Right cardiac atrium (tissue), 5 donors: Measurements from ENCODE around the gene CDH16. TPM values are rescaled to one million over a fixed set of nuclear protein-coding genes. Genes with fewer than 3 reads are reported as not detected.
"Not testable (repeated sequence)": the region's sequence is repeated elsewhere in the genome, so short reads cannot be mapped to it uniquely, and the experiment has no call there.

Experiments used
- ATAC-seq, 2 donors: fragments of 200-7000 bp; cut with Tn5 transposase; one replicate each; pipeline versions ENCODE4 v1.8.0 to v1.9.1; 2020; ENCODE audit warnings: moderate library complexity in 2 of 2, mild to moderate bottlenecking in 1 of 2
- DNase-seq, 3 donors: peaks; one replicate each; pipeline ENCODE4 v3.0.0-alpha.2; 2020
- H3K27ac ChIP-seq: one replicate; pipeline ENCODE4 v1.5.1; 2013; ENCODE audit warnings: mild to moderate bottlenecking, low read length, control low read depth, moderate library complexity
- H3K27me3 ChIP-seq: one replicate; pipeline ENCODE4 v1.6.1; 2013; ENCODE audit not compliant: control insufficient read depth, insufficient read depth
- H3K4me1 ChIP-seq: one replicate; pipeline ENCODE4 v1.6.1; 2013; ENCODE audit warnings: low read length; ENCODE audit not compliant: control insufficient read depth, insufficient read depth
- H3K4me3 ChIP-seq: one replicate; pipeline ENCODE4 v1.5.1; 2013; ENCODE audit warnings: low read length, control low read depth
- H3K9me3 ChIP-seq: one replicate; pipeline ENCODE4 v1.6.1; 2013; ENCODE audit warnings: low read length; ENCODE audit not compliant: control insufficient read depth
- WGBS: extraction: QIAGEN DNeasy Blood & Tissue Kit; methylation state at CpG from one replicate; pipeline ENCODE4 v1.1.7; 2013; 5-methylcytosine and 5-hydroxymethylcytosine counted together
- intact Hi-C, 4 donors: fragments of 100-400 bp; cut with DNase I; formaldehyde crosslinking; loops; one replicate each; pipeline versions ENCODE4 v1.11.0 to v1.14.0; 2022 to 2023
- polyA plus RNA-seq: library from polyadenylated mRNA; stranded (reverse); fragments of 200-250 nt; gene quantifications from one replicate; pipeline ENCODE4 v1.2.3, GENCODE V29; 2013
- total RNA-seq, 4 donors: library from RNA; stranded (reverse); fragmentation: NEBNext Ultra II Directional; extraction: Animal tissue kit (Norgen Biotek cat#: 25700); gene quantifications; one replicate each; pipeline ENCODE4 v1.2.1, GENCODE V29; 2021
- donor health status: healthy with polysubstance abuse.
- donor health status: DM: no; HTN: yes; CAD: no.
- donor health status: DM: no; HTN: no; CAD: no.
- donor health status: DM: no; HTN: yes; CAD: no; lungs with severe emphysema.
- donor health status: DM: yes; HTN: yes; CAD: no.

CDH16 gene
- total and polyA plus RNA-seq, 5 donors = 0.38 to 0.97 (median 0.57) TPM

- Histone ChIP-seq H3K9me3 (no peaks in the 10 kb centered on the region), H3K4me1 (peaks cover 28% of the 10 kb centered on the region), H3K27ac (peak overlapping the region; percentile 98), H3K4me3 (no peak overlapping the region), H3K27me3 (no peaks in the 10 kb centered on the region)
- DNase-seq (peak in 1 of 3 donors; percentile 66), ATAC-seq (peak in 1 of 2 donors; percentile 7)
- intact Hi-C loops = no loop called here
- WGBS = 26% methylated on average over 7 of the region's 7 CpGs
These were observed 17.8 kb downstream of the CDH16 start for GRCh38 chr16:66900721-66901441.

DNA sequence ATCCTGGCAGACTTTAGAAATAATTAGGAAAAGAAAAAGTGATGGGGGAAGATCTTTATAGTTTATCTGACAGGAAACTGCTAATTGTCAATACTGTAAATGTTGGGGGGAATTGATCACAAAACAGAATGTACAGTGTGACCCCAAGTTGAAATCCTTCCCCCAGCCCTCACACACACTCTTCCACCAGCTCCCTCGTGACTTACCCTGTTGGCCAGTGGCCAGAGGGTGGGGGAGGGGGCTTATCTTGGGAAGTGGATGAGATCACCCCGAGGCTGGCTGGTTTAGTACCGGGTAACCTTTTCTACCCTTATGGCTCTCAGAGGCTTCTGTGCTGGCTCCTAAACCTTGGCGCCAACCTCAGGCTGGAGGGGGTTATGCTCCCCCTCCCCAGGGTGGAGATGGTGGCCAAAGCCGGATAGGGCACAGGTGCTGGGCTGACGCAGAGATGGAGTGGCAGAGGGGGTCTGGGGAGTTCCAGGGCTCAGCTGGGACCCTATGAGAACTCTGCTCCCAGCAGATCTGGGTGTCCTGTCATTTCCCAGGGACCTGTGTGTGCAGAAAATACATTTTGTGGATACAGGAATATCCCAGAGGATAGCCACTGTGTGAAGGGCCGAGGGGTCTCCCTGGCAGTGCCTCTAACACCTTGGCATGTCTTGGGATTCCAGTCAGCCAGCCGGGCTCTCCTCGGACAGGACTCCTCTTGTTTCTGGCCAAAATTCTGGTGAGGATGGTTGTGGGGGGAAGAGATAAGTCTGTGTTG, 18.6 kb downstream of the CDH16 start:
- ATAC-seq = peak; percentile 7 to 30
- H3K27me3 ChIP-seq = no peaks in the 10 kb centered on the region
- H3K27ac ChIP-seq = peak overlapping the region; percentile 98
- H3K4me3 ChIP-seq = no peak overlapping the region
- WGBS = 23% methylated on average over 9 of the region's 9 CpGs
- peak; percentile 80 to 92 (median 92) for DNase-seq
- intact Hi-C loops = loop anchor here in 3 of 4 donors (5.0 to 10.0 kb wide), 2 partner anchors 32 to 45 kb away; partner anchors contain the start of gene CIAO2B (in 2 of the 3)
- peaks cover 27% of the 10 kb centered on the region for H3K4me1 ChIP-seq
- no peaks in the 10 kb centered on the region for H3K9me3 ChIP-seq

- Histone ChIP-seq H3K4me1 (peaks cover 27% of the 10 kb centered on the region), H3K27me3 (no peaks in the 10 kb centered on the region), H3K4me3 (no peak overlapping the region), H3K27ac (peak overlapping the region; percentile 98), H3K9me3 (no peaks in the 10 kb centered on the region)
- intact Hi-C loops = loop anchor here in 3 of 4 donors (5.0 to 10.0 kb wide), 2 partner anchors 33 to 45 kb away; partner anchors contain the start of gene CIAO2B (in 2 of the 3)
- ATAC-seq (no peak), DNase-seq (peak in 1 of 3 donors; percentile 49)
- 77% methylated on average over 6 of the region's 6 CpGs for WGBS
These were observed 19.3 kb downstream of the CDH16 start for GRCh38 chr16:66899310-66899944.

DNA sequence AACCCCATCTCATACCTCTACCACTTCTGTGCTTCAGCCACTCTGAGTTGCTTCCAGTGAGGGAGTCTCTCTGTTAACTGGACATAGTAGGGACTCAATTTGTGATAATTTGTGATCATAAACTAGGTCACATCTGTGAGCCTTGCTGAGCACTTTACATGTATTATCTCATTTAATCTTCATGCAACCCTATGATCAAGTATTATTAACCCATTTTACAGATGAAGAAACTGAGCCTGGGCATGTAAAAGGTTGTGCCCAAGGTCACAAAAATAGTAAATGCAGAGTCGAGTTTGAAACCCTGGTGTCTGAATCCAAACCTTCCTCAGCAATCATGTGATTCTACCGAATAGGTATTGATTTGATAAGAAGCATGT, 19.8 kb downstream of the CDH16 start:
- H3K27ac ChIP-seq = peak overlapping the region; percentile 98
- WGBS = 79% methylated on average over 2 of the region's 2 CpGs
- ATAC-seq (no peak), DNase-seq (no peak)
- intact Hi-C loops = loop anchor here in 3 of 4 donors (5.0 to 10.0 kb wide), 2 partner anchors 33 to 46 kb away; partner anchors contain the start of gene CIAO2B (in 2 of the 3)
- H3K9me3 ChIP-seq = no peaks in the 10 kb centered on the region
- H3K27me3 ChIP-seq = no peaks in the 10 kb centered on the region
- H3K4me3 ChIP-seq = no peak overlapping the region
- peaks cover 27% of the 10 kb centered on the region for H3K4me1 ChIP-seq

- no peaks in the 10 kb centered on the region for H3K9me3 ChIP-seq
- DNase-seq (peak in 2 of 3 donors; percentile 75 to 77), ATAC-seq (no peak)
- peaks cover 27% of the 10 kb centered on the region for H3K4me1 ChIP-seq
- 52% methylated on average over 3 of the region's 3 CpGs for WGBS
- H3K27ac ChIP-seq = no peak overlapping the region
- no peaks in the 10 kb centered on the region for H3K27me3 ChIP-seq
- intact Hi-C loops = loop anchor here in 3 of 4 donors (5.0 to 10.0 kb wide), 2 partner anchors 34 to 47 kb away; partner anchors contain the start of gene CIAO2B (in 2 of the 3)
- no peak overlapping the region for H3K4me3 ChIP-seq
These were observed 20.5 kb downstream of the CDH16 start for GRCh38 chr16:66898207-66898606.

- peaks cover 20% of the 10 kb centered on the region for H3K4me1 ChIP-seq
- intact Hi-C loops = loop anchor here in 3 of 4 donors (5.0 to 10.0 kb wide), 2 partner anchors 36 to 48 kb away; partner anchors contain the start of gene CIAO2B (in 2 of the 3)
- H3K27me3 ChIP-seq, ATAC-seq, DNase-seq, H3K4me3 ChIP-seq, H3K9me3 ChIP-seq, H3K27ac ChIP-seq: not testable (repeated sequence)
- 81% methylated on average over 5 of the region's 5 CpGs for WGBS
These were observed 22.0 kb downstream of the CDH16 start for GRCh38 chr16:66896682-66897081.

DNA sequence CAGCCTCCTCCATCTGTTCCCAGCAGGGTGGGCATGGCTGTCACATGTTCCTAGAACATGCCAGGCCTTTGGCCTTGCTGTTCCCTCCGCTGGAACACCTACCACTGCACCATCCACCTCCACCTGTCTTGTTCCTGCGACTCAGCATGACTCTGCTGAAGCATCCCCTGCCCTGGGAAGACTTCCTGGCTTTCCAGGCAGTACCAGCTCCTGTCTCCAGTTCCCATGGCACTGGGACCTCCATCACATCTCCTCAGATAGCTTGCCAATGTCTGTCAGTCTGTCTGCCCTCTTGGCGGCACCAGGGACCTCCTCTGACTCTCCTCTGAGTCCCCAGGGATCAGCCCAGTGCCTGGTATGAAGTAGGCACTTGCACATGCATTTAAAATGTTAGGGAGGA, 22.7 kb downstream of the CDH16 start:
- Histone ChIP-seq H3K27ac (no peak overlapping the region), H3K27me3 (no peaks in the 10 kb centered on the region), H3K4me3 (no peak overlapping the region), H3K9me3 (no peaks in the 10 kb centered on the region), H3K4me1 (peaks cover 15% of the 10 kb centered on the region)
- intact Hi-C loops = loop anchor here in 3 of 4 donors (5.0 to 10.0 kb wide), 2 partner anchors 36 to 49 kb away; partner anchors contain the start of gene CIAO2B (in 2 of the 3)
- DNase-seq (peak in 1 of 3 donors; percentile 37), ATAC-seq (no peak)
- 93% methylated on average over 3 of the region's 3 CpGs for WGBS

DNA sequence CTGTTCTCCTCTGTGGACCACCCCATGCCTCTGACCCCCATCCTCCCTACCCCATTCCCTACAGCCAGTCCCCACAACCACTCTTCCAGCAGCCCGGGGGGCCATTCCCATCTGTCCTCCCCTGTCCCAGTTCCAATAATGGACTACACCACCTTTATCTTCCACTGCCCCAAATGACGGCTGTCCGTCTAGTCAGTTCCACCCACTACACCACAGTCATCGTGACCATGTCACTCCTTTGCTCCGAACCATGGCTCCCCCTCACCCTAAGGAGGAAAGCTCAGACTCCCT, 23.1 kb downstream of the CDH16 start:
- Histone ChIP-seq H3K4me3 (no peak overlapping the region), H3K27me3 (no peaks in the 10 kb centered on the region), H3K9me3 (no peaks in the 10 kb centered on the region), H3K27ac (no peak overlapping the region), H3K4me1 (peaks cover 12% of the 10 kb centered on the region)
- ATAC-seq (peak in 1 of 2 donors; percentile 4), DNase-seq (no peak)
- 69% methylated on average over 5 of the region's 5 CpGs for WGBS
- intact Hi-C loops = loop anchor here in 3 of 4 donors (5.0 to 10.0 kb wide), 2 partner anchors 37 to 49 kb away; partner anchors contain the start of gene CIAO2B (in 2 of the 3)

DNA sequence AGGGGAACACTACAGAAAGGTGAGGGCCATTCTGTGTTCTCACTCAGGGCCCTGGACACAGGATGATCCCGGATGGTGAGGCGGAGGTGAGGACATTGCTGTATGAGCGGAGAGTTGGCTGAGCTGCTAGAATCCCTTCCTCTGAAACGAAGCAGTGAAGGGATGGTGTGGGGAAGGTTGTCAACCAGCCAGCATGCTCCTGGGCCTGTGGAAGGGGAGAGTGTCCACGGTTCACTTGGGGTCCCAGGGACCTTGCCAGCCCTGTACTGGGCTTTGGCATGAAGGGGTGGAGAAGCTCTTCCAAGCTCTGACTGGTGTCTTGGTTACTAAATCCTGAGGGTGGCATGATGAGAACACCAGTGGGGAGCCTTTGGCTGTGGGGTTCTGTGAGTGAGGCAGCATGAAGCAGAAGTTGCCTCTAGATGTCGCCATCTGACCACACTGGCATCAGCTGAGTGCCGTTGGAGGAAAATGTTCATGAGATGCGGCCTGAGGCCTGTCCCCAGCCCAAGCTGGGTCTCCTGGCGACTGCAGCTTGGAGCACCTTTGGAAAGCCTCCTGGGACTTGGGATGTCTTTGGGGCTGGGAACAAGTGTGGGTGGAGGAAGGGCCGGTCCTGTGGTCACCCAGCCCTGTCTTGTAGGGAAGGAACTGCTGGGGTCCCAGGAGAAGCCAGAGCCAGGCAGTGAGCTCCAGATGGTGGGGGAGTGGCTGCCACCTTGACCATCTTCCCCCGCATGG, 23.6 kb downstream of the CDH16 start:
- intact Hi-C loops = loop anchor here in 3 of 4 donors (5.0 to 10.0 kb wide), 2 partner anchors 37 to 50 kb away; partner anchors contain the start of gene CIAO2B (in 2 of the 3)
- DNase-seq (peak; percentile 61 to 84 (median 81)), ATAC-seq (peak; percentile 78 to 82)
- 38% methylated on average over 11 of the region's 11 CpGs for WGBS
- H3K27me3 ChIP-seq = no peaks in the 10 kb centered on the region
- no peak overlapping the region for H3K4me3 ChIP-seq
- no peak overlapping the region for H3K27ac ChIP-seq
- peaks cover 8% of the 10 kb centered on the region for H3K4me1 ChIP-seq
- no peaks in the 10 kb centered on the region for H3K9me3 ChIP-seq

GRCh38 chr16:66894055-66894454, 24.6 kb downstream of the CDH16 start:
- intact Hi-C loops = loop anchor here in 1 of 4 donors (10.0 kb wide), 1 partner anchor 51 kb away; no protein-coding TSS in a partner anchor
- no peaks in the 10 kb centered on the region for H3K9me3 ChIP-seq
- H3K27ac ChIP-seq = no peak overlapping the region
- H3K4me1 ChIP-seq = peaks cover under 1% of the 10 kb centered on the region
- WGBS = 80% methylated on average over 2 of the region's 2 CpGs
- no peaks in the 10 kb centered on the region for H3K27me3 ChIP-seq
- ATAC-seq = no peak
- H3K4me3 ChIP-seq = no peak overlapping the region
- DNase-seq = no peak
